Measurements from ENCODE around the gene MRAP2.
"Not testable (repeated sequence)": the region's sequence is repeated elsewhere in the genome, so short reads cannot be mapped to it uniquely, and the experiment has no call there.

DNA sequence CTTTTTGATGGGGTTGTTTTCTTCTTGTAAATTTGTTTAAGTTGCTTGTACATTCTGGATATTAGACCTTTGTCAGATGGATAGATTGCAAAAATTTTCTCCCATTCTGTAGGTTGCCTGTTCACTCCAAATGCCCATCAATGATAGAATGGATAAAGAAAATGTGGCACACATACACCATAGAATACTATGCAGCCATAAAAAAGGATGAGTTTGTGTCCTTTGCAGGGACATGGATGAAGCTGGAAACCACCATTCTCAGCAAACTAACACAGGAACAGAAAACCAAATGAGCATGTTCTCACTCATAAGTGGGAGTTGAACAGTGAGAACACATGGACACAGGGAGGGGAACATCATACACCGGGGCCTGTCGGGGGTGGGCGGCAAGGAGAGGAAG is 1.6 kb upstream of the MRAP2 start:
- TF ChIP-seq CTCF (IDR thresholded peaks at IDR 0.05); TCF7L2 (IDR thresholded peaks at IDR 0.05; ENCODE audit: low read depth, low read length); REST (IDR thresholded peaks at IDR 0.05; ENCODE audit: insufficient read depth in 1 of 2, low read depth in 2 of 2, low read length in 1 of 2); SIN3A (IDR thresholded peaks at IDR 0.05; ENCODE audit: borderline replicate concordance, insufficient read depth, low read depth, low read length): not testable (repeated sequence)
